Loucy (cell line): ENCODE data around the gene MACC1.
A peak's percentile ranks its signal among the peaks of the same experiment; 100 is the strongest.

Experiments
- H2AFZ ChIP-seq: fragments of 200-600 bp; sonication (generic); 2 replicates; pipeline ENCODE4 v1.6.0; 2016; ENCODE audit warnings: antibody characterized with exemption, mild to moderate bottlenecking, low read length, moderate library complexity
- H3F3A ChIP-seq: fragments of 200-600 bp; 2 replicates; pipeline ENCODE4 v1.6.0; 2016; ENCODE audit warnings: antibody characterized with exemption, low read depth, mild to moderate bottlenecking
- H3K27me3 ChIP-seq: fragments of 200-600 bp; sonication (generic); 2 replicates; pipeline ENCODE4 v1.6.1; 2014; ENCODE audit warnings: low read length, mild to moderate bottlenecking; ENCODE audit not compliant: insufficient read depth, poor library complexity, severe bottlenecking
- H3K36me3 ChIP-seq: fragments of 200-600 bp; sonication (generic); 2 replicates; pipeline ENCODE4 v1.6.1; 2016; ENCODE audit warnings: low read length; ENCODE audit not compliant: insufficient read depth
- H3K4me1 ChIP-seq: fragments of 200-600 bp; sonication (generic); 2 replicates; pipeline ENCODE4 v1.5.1; 2014; ENCODE audit warnings: low read length, mild to moderate bottlenecking; ENCODE audit not compliant: insufficient read depth, poor library complexity, severe bottlenecking
- H3K4me2 ChIP-seq: fragments of 200-600 bp; sonication (generic); 2 replicates; pipeline ENCODE4 v1.6.0; 2014; ENCODE audit warnings: antibody characterized with exemption, low read length, low read depth, mild to moderate bottlenecking; ENCODE audit not compliant: poor library complexity, severe bottlenecking
- H3K4me3 ChIP-seq: fragments of 200-600 bp; sonication (generic); 2 replicates; pipeline ENCODE4 v1.5.1; 2014; ENCODE audit warnings: low read length, mild to moderate bottlenecking, mixed read lengths; ENCODE audit not compliant: poor library complexity, severe bottlenecking
- H3K79me2 ChIP-seq: fragments of 200-600 bp; sonication (generic); 2 replicates; pipeline ENCODE4 v1.6.1; 2014; ENCODE audit warnings: low read length; ENCODE audit not compliant: insufficient read depth
- H3K9ac ChIP-seq: fragments of 200-600 bp; sonication (generic); 2 replicates; pipeline ENCODE4 v1.6.0; 2014; ENCODE audit warnings: mild to moderate bottlenecking, low read depth, low read length, moderate library complexity; ENCODE audit not compliant: poor library complexity, severe bottlenecking
- H3K9me2 ChIP-seq: fragments of 200-600 bp; sonication (generic); replicated peaks from 2 replicates; pipeline ENCODE4 v1.6.1; 2016; ENCODE audit warnings: low read depth, low read length, mixed read lengths
- H3K9me3 ChIP-seq: fragments of 200-600 bp; sonication (generic); 2 replicates; pipeline ENCODE4 v1.6.1; 2014; ENCODE audit warnings: mild to moderate bottlenecking, antibody characterized with exemption, low read length, low read depth; ENCODE audit not compliant: insufficient read depth
- H4K20me1 ChIP-seq: fragments of 200-600 bp; sonication (generic); 2 replicates; pipeline ENCODE4 v1.6.0; 2014; ENCODE audit warnings: antibody characterized with exemption, low read length, mild to moderate bottlenecking; ENCODE audit not compliant: insufficient read depth, poor library complexity, severe bottlenecking
- CTCF ChIP-seq: fragments of 200-600 bp; sonication (generic); conservative IDR thresholded peaks from 2 replicates; pipeline ENCODE4 v1.5.1; 2014; ENCODE audit warnings: mild to moderate bottlenecking, antibody characterized with exemption, low read length
- EZH2phosphoT487 ChIP-seq: fragments of 200-600 bp; IDR thresholded peaks from 2 replicates; pipeline ENCODE4 v1.6.1; 2018; ENCODE audit warnings: antibody characterized with exemption, mild to moderate bottlenecking, moderate library complexity, borderline replicate concordance

Gene MACC1

GRCh38 chr7:20206104-20206896 lies 10.9 kb downstream of the MACC1 start:
- peaks cover 13% of the 10 kb centered on the region; the same call in 1 of the 2 replicates for H3K9me3 ChIP-seq
- H4K20me1 ChIP-seq: no peaks in the 10 kb centered on the region
- H3K79me2 ChIP-seq: no peaks in the 10 kb centered on the region
- TF ChIP-seq CTCF (no peak), EZH2phosphoT487 (no peak)
- H3K4me1 ChIP-seq: peaks cover 9% of the 10 kb centered on the region
- no peak overlapping the region for H2AFZ ChIP-seq
- no peak overlapping the region for H3K4me3 ChIP-seq
- no peak overlapping the region for H3K9ac ChIP-seq
- no peak overlapping the region for H3K4me2 ChIP-seq
- H3K9me2 ChIP-seq: no peaks in the 10 kb centered on the region
- H3F3A ChIP-seq: no peaks in the 10 kb centered on the region
- no peaks in the 10 kb centered on the region for H3K36me3 ChIP-seq
- H3K27me3 ChIP-seq: no peaks in the 10 kb centered on the region

DNA sequence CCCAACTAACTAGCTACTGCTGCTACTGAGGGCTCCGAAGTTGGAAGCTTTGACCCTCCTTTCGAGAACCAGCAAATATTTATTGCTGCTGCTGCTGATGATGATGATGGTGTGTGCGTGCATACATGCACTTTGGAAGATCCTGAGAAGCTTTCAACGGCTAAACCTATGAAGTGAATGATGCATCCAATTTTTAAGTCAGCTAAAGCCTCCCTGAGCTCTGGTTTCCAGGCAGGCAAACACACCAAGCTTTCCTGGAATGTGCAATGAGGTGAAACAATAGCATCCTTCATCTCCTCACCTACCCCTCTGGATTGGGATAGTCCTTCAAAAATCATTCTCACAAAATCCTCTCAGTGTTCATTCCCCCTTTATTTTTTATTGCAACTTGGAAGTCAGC lies 13.9 kb downstream of the MACC1 start:
- no peaks in the 10 kb centered on the region; the same call in 1 of the 2 replicates for H3F3A ChIP-seq
- H3K36me3 ChIP-seq: no peaks in the 10 kb centered on the region
- H3K9me2 ChIP-seq: no peaks in the 10 kb centered on the region
- H3K4me2 ChIP-seq: no peak overlapping the region
- H3K79me2 ChIP-seq: no peaks in the 10 kb centered on the region
- no peak overlapping the region for H3K4me3 ChIP-seq
- H3K9ac ChIP-seq: no peak overlapping the region
- TF ChIP-seq CTCF (no peak), EZH2phosphoT487 (no peak)
- no peaks in the 10 kb centered on the region for H3K27me3 ChIP-seq
- peaks cover 28% of the 10 kb centered on the region for H3K4me1 ChIP-seq
- H4K20me1 ChIP-seq: no peaks in the 10 kb centered on the region
- H2AFZ ChIP-seq: no peak overlapping the region
- H3K9me3 ChIP-seq: no peaks in the 10 kb centered on the region; the same call in 1 of the 2 replicates

DNA sequence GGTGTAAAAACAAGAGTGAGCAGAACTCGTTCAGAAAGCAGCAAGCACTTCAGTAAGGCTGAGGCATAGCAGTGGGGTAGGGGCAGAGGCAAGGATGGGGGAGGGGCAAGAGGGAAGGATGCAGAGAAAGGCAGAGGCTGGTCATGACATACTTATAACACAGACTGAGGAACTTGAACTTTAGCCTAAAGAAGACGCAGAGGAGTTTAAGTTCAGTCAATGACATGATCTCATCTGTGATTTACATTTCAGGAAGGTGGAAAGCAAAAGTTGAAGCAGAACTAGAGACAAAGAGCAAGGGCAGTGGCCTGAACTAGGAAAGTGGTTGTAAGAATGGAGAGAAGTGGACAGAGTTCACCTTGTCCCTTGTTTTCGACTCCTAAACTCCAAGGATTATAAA lies 15.8 kb downstream of the MACC1 start:
- TF ChIP-seq EZH2phosphoT487 (no peak), CTCF (no peak)
- Histone ChIP-seq H3K9ac (no peak overlapping the region), H3K9me2 (no peaks in the 10 kb centered on the region), H2AFZ (peak overlapping the region; percentile 73), H3K9me3 (no peaks in the 10 kb centered on the region), H3K4me1 (peaks cover 28% of the 10 kb centered on the region), H3K79me2 (no peaks in the 10 kb centered on the region), H3K27me3 (no peaks in the 10 kb centered on the region), H4K20me1 (no peaks in the 10 kb centered on the region), H3K4me2 (peak overlapping the region; percentile 14), H3K4me3 (no peak overlapping the region), H3K36me3 (no peaks in the 10 kb centered on the region), H3F3A (no peaks in the 10 kb centered on the region; the same call in 1 of the 2 replicates)
